Motor neuron (in vitro differentiated cells): ENCODE measurements around the gene ZNF485. TPM values are rescaled to one million over a fixed set of nuclear protein-coding genes. Genes with fewer than 3 reads are reported as not detected.

Experiments used
- ATAC-seq, 8 experiments: fragments of 200-7000 bp; cut with Tn5 transposase; replicated peaks in 6 of 8; 2 replicates each; pipeline ENCODE4 v1.8.0; 2021; ENCODE audit warnings: mild to moderate bottlenecking in 8 of 8, moderate library complexity in 8 of 8
- H3K27ac ChIP-seq, 2 donors: fragments of 250-450 bp; sonication (Bioruptor Pico); 2 replicates each; pipeline ENCODE4 v1.9.0; 2021; ENCODE audit warnings: antibody characterized with exemption in 2 of 2, mild to moderate bottlenecking in 2 of 2, moderate library complexity in 1 of 2
- H3K4me1 ChIP-seq, 2 donors: fragments of 250-450 bp; sonication (Bioruptor Pico); replicated peaks in 1 of 2; 2 replicates each; pipeline ENCODE4 v1.6.1; 2021; ENCODE audit warnings: antibody characterized with exemption in 2 of 2, mild to moderate bottlenecking in 2 of 2, moderate library complexity in 1 of 2
- H3K4me3 ChIP-seq, 5 donors: fragments of 250-450 bp; sonication (Bioruptor Pico); 2 replicates each; pipeline ENCODE4 v1.9.0; 2021; ENCODE audit warnings: antibody characterized with exemption in 5 of 5, mild to moderate bottlenecking in 5 of 5, moderate library complexity in 4 of 5
- WGBS, 10 experiments: fragments of 450-650 bp; shearing (Covaris generic); methylation state at CpG; one replicate each; pipeline ENCODE4 v1.0.0; 2022; 5-methylcytosine and 5-hydroxymethylcytosine counted together
- in situ Hi-C, 9 experiments: fragments of 400-800 bp; cut with MboI; loops; one replicate each; pipeline ENCODE4 v1.15.0; 2021; ENCODE audit warnings: low sequenced_read_pairs in 9 of 9, low pct_unique_long_range_greater_than_20kb in 2 of 9; ENCODE audit not compliant: unreplicated experiment in 9 of 9
- total RNA-seq, 8 experiments: library from RNA; unstranded; fragments of 300-600 nt; gene quantifications; 2 replicates each; pipeline versions ENCODE4 v1.2.3 to v1.2.4, GENCODE V29; 2022

The ZNF485 gene
- total RNA-seq, 8 experiments from 2014 or later = 3.0 to 7.5 (median 5.7) TPM

- Histone ChIP-seq H3K4me3 (peak overlapping the region; percentile 55 to 91 (median 69)), H3K4me1 (peaks cover 4 to 6% of the 10 kb centered on the region in 2 donors), H3K27ac (peak overlapping the region; percentile 81 to 83)
- ATAC-seq = peak; percentile 2 to 11 (median 10)
- 0 to 75% (median 30%) methylated on average over 4 to 13 of the region's 14 CpGs; no CpG with 5 or more reads in 4 of the 10 experiments for WGBS, 10 experiments
- in situ Hi-C loops = no loop called here
Measured at GRCh38 chr10:43649185-43649523, 42.9 kb downstream of the ZNF485 start.

GRCh38 chr10:43653746-43654145, 47.5 kb downstream of the ZNF485 start:
- peaks cover 0 to 4% of the 10 kb centered on the region in 2 donors for H3K4me1 ChIP-seq
- H3K27ac ChIP-seq = no peak overlapping the region
- in situ Hi-C loops = loop anchor here in 6 of 9 experiments (25.0 kb wide), 2 partner anchors 734 to 1209 kb away; partner anchors contain the start of gene CXCL12 (in 4 of the 6)
- WGBS, 10 experiments = 0 to 100% (median 73%) methylated on average over 1 to 2 of the region's 2 CpGs; no CpG with 5 or more reads in 5 of the 10 experiments
- H3K4me3 ChIP-seq = no peak overlapping the region
- ATAC-seq = peak in 2 of 8 experiments; percentile 25 to 53

- WGBS, 10 experiments = 33 to 100% (median 64%) methylated on average over 1 to 3 of the region's 8 CpGs; no CpG with 5 or more reads in 2 of the 10 experiments
- H3K4me1 ChIP-seq = peaks cover 0 to 4% of the 10 kb centered on the region in 2 donors
- peak in 3 of 8 experiments; percentile 55 to 59 (median 55) for ATAC-seq
- in situ Hi-C loops = loop anchor here in 6 of 9 experiments (25.0 kb wide), 2 partner anchors 732 to 1207 kb away; partner anchors contain the start of gene CXCL12 (in 4 of the 6)
- H3K4me3 ChIP-seq = no peak overlapping the region
- peak overlapping the region in 1 of 2 donors; percentile 20 for H3K27ac ChIP-seq
Measured at GRCh38 chr10:43655311-43655710, 49.1 kb downstream of the ZNF485 start.

DNA sequence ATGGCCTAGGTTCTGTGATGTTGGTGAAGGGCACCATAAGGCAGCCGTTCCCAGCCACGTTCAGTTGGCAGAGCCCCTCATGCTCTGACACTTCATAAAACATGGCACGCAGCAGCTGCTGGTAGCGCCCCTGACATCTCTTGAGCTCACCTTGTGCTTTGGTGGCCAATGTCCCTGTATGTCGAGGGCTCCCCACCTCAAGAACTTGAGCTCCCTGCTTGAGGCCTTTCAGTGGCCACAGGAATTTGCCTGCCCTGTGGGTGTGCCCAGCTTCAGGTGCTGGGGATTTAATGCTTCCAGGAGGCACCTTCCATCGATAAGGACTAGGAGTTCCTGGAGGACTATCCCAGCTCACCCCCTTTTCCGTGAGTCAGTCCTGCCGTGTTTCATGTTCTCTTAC, 52.0 kb downstream of the ZNF485 start:
- 40 to 100% (median 70%) methylated on average over 1 to 6 of the region's 8 CpGs; no CpG with 5 or more reads in 4 of the 10 experiments for WGBS, 10 experiments
- no peak for ATAC-seq
- Histone ChIP-seq H3K4me1 (peaks cover 0 to 4% of the 10 kb centered on the region in 2 donors), H3K4me3 (no peak overlapping the region), H3K27ac (no peak overlapping the region)
- in situ Hi-C loops = loop anchor here in 6 of 9 experiments (25.0 kb wide), 2 partner anchors 729 to 1204 kb away; partner anchors contain the start of gene CXCL12 (in 4 of the 6)

GRCh38 chr10:43665054-43665453, 58.8 kb downstream of the ZNF485 start:
- H3K4me3 ChIP-seq = no peak overlapping the region
- in situ Hi-C loops = loop anchor here in 6 of 9 experiments (10.0 to 25.0 kb wide), 3 partner anchors 722 to 1200 kb away; partner anchors contain the start of gene CXCL12 (in 4 of the 6)
- H3K4me1 ChIP-seq = no peaks in the 10 kb centered on the region
- H3K27ac ChIP-seq = no peak overlapping the region
- 17 to 100% (median 54%) methylated on average over 1 to 3 of the region's 3 CpGs for WGBS, 10 experiments
- ATAC-seq = no peak

- H3K4me1 ChIP-seq = no peaks in the 10 kb centered on the region
- H3K27ac ChIP-seq = no peak overlapping the region
- ATAC-seq = no peak
- no peak overlapping the region for H3K4me3 ChIP-seq
- 67 to 100% (median 93%) methylated on average over 1 to 6 of the region's 9 CpGs; no CpG with 5 or more reads in 5 of the 10 experiments for WGBS, 10 experiments
- in situ Hi-C loops = loop anchor here in 6 of 9 experiments (10.0 to 25.0 kb wide), 3 partner anchors 721 to 1198 kb away; partner anchors contain the start of gene CXCL12 (in 4 of the 6)
Measured at GRCh38 chr10:43666552-43666951, 60.3 kb downstream of the ZNF485 start.

- Histone ChIP-seq H3K4me1 (peaks cover 0 to 5% of the 10 kb centered on the region in 2 donors), H3K27ac (no peak overlapping the region), H3K4me3 (no peak overlapping the region)
- peak in 3 of 8 experiments; percentile 86 to 97 (median 89) for ATAC-seq
- in situ Hi-C loops = loop anchor here in 6 of 9 experiments (10.0 to 25.0 kb wide), 3 partner anchors 720 to 1197 kb away; partner anchors contain the start of gene CXCL12 (in 4 of the 6)
- WGBS, 10 experiments = 0 to 100% (median 61%) methylated on average over 2 to 4 of the region's 35 CpGs; no CpG with 5 or more reads in 4 of the 10 experiments
Measured at GRCh38 chr10:43667317-43667731, 61.1 kb downstream of the ZNF485 start.

Other genes starting within 250 kb of the ZNF485 start
- gene FXYD4, start 234.8 kb upstream of the ZNF485 start, total RNA-seq = under 1 TPM in 1 of 8 experiments, not detected in 7; 0.29 TPM
- gene HNRNPF, start 197.3 kb upstream of the ZNF485 start, total RNA-seq = 100 to 1,000 TPM in 5 of 8 experiments, 10 to 100 TPM in 3; 60.5 to 204 (median 122) TPM
- gene ZNF487, start 169.3 kb upstream of the ZNF485 start, total RNA-seq = 10 to 100 TPM in 1 of 8 experiments, 1 to 10 TPM in 7; 2.5 to 34.0 (median 3.8) TPM
- gene ZNF239, start 31.8 kb upstream of the ZNF485 start, total RNA-seq = 10 to 100 TPM in 1 of 8 experiments, 1 to 10 TPM in 7; 3.3 to 13.2 (median 6.3) TPM
- 10 to 100 TPM; 29.8 to 49.5 (median 38.2) TPM for gene ZNF32, start 42.4 kb downstream of the ZNF485 start, total RNA-seq